Measurements from ENCODE around the gene GIT1. TPM values are rescaled to one million over a fixed set of nuclear protein-coding genes. Genes with fewer than 3 reads are reported as not detected.

The GIT1 gene
- total RNA-seq, 2 experiments from 2014 or later: 60.5 to 74.1 TPM

GRCh38 chr17:29616300-29617048 is 27.0 kb upstream of the GIT1 start:
- Mint-ChIP-seq H3K36me3 (ENCODE audit: low read depth) (peaks cover 2% of the 10 kb centered on the region), H3K27ac (peak overlapping the region; percentile 19)
- intact Hi-C loops (cut with DNase I, micrococcal nuclease): loop anchor here (1.0 to 10.0 kb wide), 8 partner anchors 48 to 892 kb away; partner anchors contain the start of genes TP53I13 (in 2 of the 2), NEK8 (in 1 of the 2), NUFIP2 (in 1 of the 2) and PHF12 (in 1 of the 2)

GRCh38 chr17:29615492-29616299 is 26.2 kb upstream of the GIT1 start:
- Mint-ChIP-seq H3K27me3 (peaks cover 2% of the 10 kb centered on the region), H3K9me3 (ENCODE audit: low read depth) (no peaks in the 10 kb centered on the region), H3K36me3 (ENCODE audit: low read depth) (peaks cover 2% of the 10 kb centered on the region), H3K4me3 (peak overlapping the region; percentile 75), H3K27ac (peak overlapping the region; percentile 63), H3K4me1 (peaks cover 41% of the 10 kb centered on the region)
- POLR2A ChIA-PET: interaction anchor here (0.6 to 3.0 kb wide), 6 partner anchors 10 to 351 kb away, joined by 3 to 11 read pairs (median 4); partner anchors contain the start of genes ABHD15 and SSH2
- ATAC-seq (peak; percentile 51), DNase-seq (peak; percentile 92)
- CTCF ChIA-PET: interaction anchor here (0.6 to 4.3 kb wide), 19 partner anchors 9 to 316 kb away, joined by 3 to 93 read pairs (median 6); partner anchors contain the start of genes ABHD15, ANKRD13B, SSH2 and TP53I13
- intact Hi-C loops (cut with DNase I, micrococcal nuclease): loop anchor here (1.0 to 10.0 kb wide), 8 partner anchors 9 to 891 kb away; partner anchors contain the start of genes GIT1 (in 2 of the 2), NEK8 (in 1 of the 2), NUFIP2 (in 1 of the 2) and PHF12 (in 1 of the 2)

More at GRCh38 chr17:29616300-29617048, 27.0 kb upstream of the GIT1 start:
- POLR2A ChIA-PET: interaction anchor here (0.6 to 3.0 kb wide), 10 partner anchors 9 to 352 kb away, joined by 3 to 11 read pairs (median 3); partner anchors contain the start of genes ABHD15, ANKRD13B and SSH2
- H3K9me3 Mint-ChIP-seq (ENCODE audit: low read depth): no peaks in the 10 kb centered on the region
- peak; percentile 46 for DNase-seq
- H3K4me3 Mint-ChIP-seq: peak overlapping the region; percentile 75
- H3K27me3 Mint-ChIP-seq: peaks cover 2% of the 10 kb centered on the region
- ATAC-seq: no peak
- CTCF ChIA-PET: interaction anchor here (0.6 to 4.3 kb wide), 41 partner anchors 9 to 663 kb away, joined by 3 to 93 read pairs (median 5); partner anchors contain the start of genes ABHD15, ANKRD13B, SSH2 and TP53I13
- H3K4me1 Mint-ChIP-seq: peaks cover 45% of the 10 kb centered on the region

- POLR2A ChIA-PET: interaction anchor here (0.6 to 3.0 kb wide), 5 partner anchors 10 to 145 kb away, joined by 3 to 11 read pairs (median 5); partner anchors contain the start of gene ABHD15
- Mint-ChIP-seq H3K27ac (peak overlapping the region; percentile 55), H3K27me3 (peaks cover 2% of the 10 kb centered on the region), H3K4me3 (peak overlapping the region; percentile 75), H3K9me3 (ENCODE audit: low read depth) (no peaks in the 10 kb centered on the region), H3K36me3 (ENCODE audit: low read depth) (peaks cover 2% of the 10 kb centered on the region), H3K4me1 (peaks cover 41% of the 10 kb centered on the region)
- DNase-seq: peak; percentile 74
- CTCF ChIA-PET: interaction anchor here (0.6 to 4.3 kb wide), 11 partner anchors 10 to 317 kb away, joined by 3 to 93 read pairs (median 4); partner anchors contain the start of genes ABHD15, ANKRD13B and TP53I13
- ATAC-seq: no peak
- intact Hi-C loops (cut with DNase I, micrococcal nuclease): loop anchor here (1.0 to 10.0 kb wide), 6 partner anchors 9 to 890 kb away; partner anchors contain the start of genes GIT1 (in 2 of the 2), NEK8 (in 1 of the 2), PHF12 (in 1 of the 2) and TAOK1 (in 1 of the 2)
Measured at GRCh38 chr17:29615048-29615385, 25.6 kb upstream of the GIT1 start.

DNA sequence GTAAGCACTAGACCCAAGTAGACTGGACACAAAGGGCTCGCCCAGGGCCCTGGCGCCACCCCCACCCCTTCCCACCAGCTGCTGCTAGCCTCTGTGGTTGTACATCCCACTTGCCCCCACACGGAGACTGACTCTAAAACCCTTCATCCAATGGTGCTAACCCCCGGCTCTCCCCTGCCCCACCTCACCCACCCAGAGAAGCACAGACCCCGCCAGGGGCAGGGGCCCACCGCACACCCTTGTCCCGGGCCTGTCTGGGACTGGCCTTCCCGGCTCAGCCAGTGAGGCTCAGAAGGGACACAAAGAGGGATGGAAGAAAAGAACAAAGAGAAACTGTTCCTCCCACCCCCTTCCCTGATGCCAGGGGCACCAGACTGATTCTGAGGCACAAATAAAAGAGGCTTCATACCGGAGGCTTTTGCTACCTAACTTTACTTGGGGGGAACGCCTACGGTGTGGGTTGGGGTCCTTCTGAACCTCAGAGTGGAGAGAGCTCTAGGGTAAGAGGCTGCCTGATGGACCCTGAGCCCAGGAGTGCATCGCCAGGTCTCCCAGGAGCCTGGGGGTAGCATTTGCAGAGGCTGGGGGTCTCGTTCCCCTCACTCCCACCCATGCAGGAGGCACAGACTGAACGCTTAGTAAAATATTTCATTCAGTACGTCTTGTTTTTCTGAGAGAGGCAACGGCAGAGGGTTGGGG is 25.1 kb upstream of the GIT1 start:
- H3K4me3 Mint-ChIP-seq: peak overlapping the region; percentile 75
- H3K36me3 Mint-ChIP-seq (ENCODE audit: low read depth): peaks cover 2% of the 10 kb centered on the region
- intact Hi-C loops (cut with DNase I, micrococcal nuclease): loop anchor here (1.0 to 10.0 kb wide), 6 partner anchors 10 to 890 kb away; partner anchors contain the start of genes GIT1 (in 2 of the 2), NEK8 (in 1 of the 2), PHF12 (in 1 of the 2) and TAOK1 (in 1 of the 2)
- ATAC-seq (no peak), DNase-seq (no peak)
- peaks cover 2% of the 10 kb centered on the region for H3K27me3 Mint-ChIP-seq
- H3K27ac Mint-ChIP-seq: no peak overlapping the region
- peaks cover 41% of the 10 kb centered on the region for H3K4me1 Mint-ChIP-seq
- CTCF ChIA-PET: interaction anchor here (0.5 to 4.3 kb wide), 7 partner anchors 9 to 244 kb away, joined by 3 to 93 read pairs (median 6); partner anchors contain the start of genes ABHD15, ANKRD13B and TP53I13
- H3K9me3 Mint-ChIP-seq (ENCODE audit: low read depth): no peaks in the 10 kb centered on the region
- POLR2A ChIA-PET: interaction anchor here (0.9 to 1.3 kb wide), 2 partner anchors 18 to 22 kb away, joined by 3 to 4 read pairs; no protein-coding TSS in a partner anchor

GRCh38 chr17:29613856-29614255 is 24.4 kb upstream of the GIT1 start:
- DNase-seq: peak; percentile 39
- H3K36me3 Mint-ChIP-seq (ENCODE audit: low read depth): peaks cover 2% of the 10 kb centered on the region
- H3K4me3 Mint-ChIP-seq: peak overlapping the region; percentile 40
- peaks cover 2% of the 10 kb centered on the region for H3K27me3 Mint-ChIP-seq
- intact Hi-C loops (cut with DNase I, micrococcal nuclease): loop anchor here (1.0 to 10.0 kb wide), 3 partner anchors 34 to 889 kb away; partner anchors contain the start of genes NEK8 (in 1 of the 2), TLCD1 (in 1 of the 2) and TP53I13 (in 1 of the 2)
- H3K27ac Mint-ChIP-seq: no peak overlapping the region
- no peaks in the 10 kb centered on the region for H3K9me3 Mint-ChIP-seq (ENCODE audit: low read depth)
- H3K4me1 Mint-ChIP-seq: peaks cover 41% of the 10 kb centered on the region
- ChIA-PET POLR2A (interaction anchor here (0.9 to 1.3 kb wide), 2 partner anchors 22 to 147 kb away, joined by 3 read pairs; no protein-coding TSS in a partner anchor), CTCF (interaction anchor here (0.5 to 3.8 kb wide), 16 partner anchors 10 to 244 kb away, joined by 3 to 26 read pairs (median 4); partner anchors contain the start of gene ANKRD13B)
- ATAC-seq: no peak

GRCh38 chr17:29613352-29613837 is 23.9 kb upstream of the GIT1 start:
- POLR2A ChIA-PET: interaction anchor here (0.9 to 1.3 kb wide), 2 partner anchors 21 to 148 kb away, joined by 3 read pairs; no protein-coding TSS in a partner anchor
- peak overlapping the region; percentile 40 for H3K4me3 Mint-ChIP-seq

GRCh38 chr17:29612404-29613280 is 23.2 kb upstream of the GIT1 start:
- no peak overlapping the region for H3K4me3 Mint-ChIP-seq
- DNase-seq (no peak), ATAC-seq (no peak)

More at GRCh38 chr17:29613352-29613837, 23.9 kb upstream of the GIT1 start:
- H3K9me3 Mint-ChIP-seq (ENCODE audit: low read depth): no peaks in the 10 kb centered on the region
- peaks cover 2% of the 10 kb centered on the region for H3K36me3 Mint-ChIP-seq (ENCODE audit: low read depth)
- H3K4me1 Mint-ChIP-seq: peaks cover 40% of the 10 kb centered on the region
- H3K27ac Mint-ChIP-seq: no peak overlapping the region
- ATAC-seq (peak; percentile 48), DNase-seq (peak; percentile 98)
- intact Hi-C loops (cut with DNase I, micrococcal nuclease): loop anchor here (1.0 to 10.0 kb wide), 3 partner anchors 33 to 889 kb away; partner anchors contain the start of genes NEK8 (in 1 of the 2), TLCD1 (in 1 of the 2) and TP53I13 (in 1 of the 2)
- CTCF ChIA-PET: interaction anchor here (0.6 to 3.8 kb wide), 19 partner anchors 11 to 269 kb away, joined by 3 to 26 read pairs (median 4); partner anchors contain the start of gene ANKRD13B
- H3K27me3 Mint-ChIP-seq: peaks cover 2% of the 10 kb centered on the region

GRCh38 chr17:29612094-29612403 is 22.6 kb upstream of the GIT1 start:
- ChIA-PET POLR2A (no interaction called here), CTCF (interaction anchor here (0.6 to 3.8 kb wide), 2 partner anchors 20 to 466 kb away, joined by 3 to 26 read pairs; partner anchors contain the start of gene ANKRD13B)
- Mint-ChIP-seq H3K4me1 (peaks cover 32% of the 10 kb centered on the region), H3K27me3 (peaks cover 2% of the 10 kb centered on the region), H3K27ac (no peak overlapping the region), H3K9me3 (ENCODE audit: low read depth) (no peaks in the 10 kb centered on the region), H3K36me3 (ENCODE audit: low read depth) (peaks cover 2% of the 10 kb centered on the region), H3K4me3 (no peak overlapping the region)
- no peak for ATAC-seq
- no peak for DNase-seq
- intact Hi-C loops (cut with DNase I, micrococcal nuclease): loop anchor here in 1 of 2 experiments (10.0 kb wide), 1 partner anchor 887 kb away; the partner anchor contains the start of genes NEK8 and TLCD1

More at GRCh38 chr17:29612404-29613280, 23.2 kb upstream of the GIT1 start:
- Mint-ChIP-seq H3K27me3 (peaks cover 2% of the 10 kb centered on the region), H3K27ac (no peak overlapping the region), H3K36me3 (ENCODE audit: low read depth) (peaks cover 2% of the 10 kb centered on the region), H3K4me1 (peaks cover 38% of the 10 kb centered on the region), H3K9me3 (ENCODE audit: low read depth) (no peaks in the 10 kb centered on the region)
- ChIA-PET CTCF (interaction anchor here (0.6 to 3.8 kb wide), 19 partner anchors 12 to 467 kb away, joined by 3 to 26 read pairs (median 4); partner anchors contain the start of gene ANKRD13B), POLR2A (interaction anchor here (0.9 to 1.3 kb wide), 2 partner anchors 20 to 149 kb away, joined by 3 read pairs; no protein-coding TSS in a partner anchor)
- intact Hi-C loops (cut with DNase I, micrococcal nuclease): loop anchor here (1.0 to 10.0 kb wide), 3 partner anchors 32 to 888 kb away; partner anchors contain the start of genes NEK8 (in 1 of the 2), TLCD1 (in 1 of the 2) and TP53I13 (in 1 of the 2)
